Esophagus muscularis mucosa (tissue), 3 donors: Measurements from ENCODE around the gene AGT.

ENCODE experiments used
- CTCF ChIP-seq, 3 experiments: fragments of 200-600 bp in 2 of 3; fragments of 450-650 bp in 1 of 3; sonication (generic) in 2 of 3; IDR thresholded peaks; one replicate each; pipeline ENCODE4 v1.5.1; 2017 to 2019; ENCODE audit warnings: antibody characterized with exemption in 3 of 3, mild to moderate bottlenecking in 2 of 3, moderate library complexity in 1 of 3
- POLR2AphosphoS5 ChIP-seq, 2 donors: sonication (generic); formaldehyde crosslinking; IDR thresholded peaks; one replicate each; pipeline ENCODE4 v1.6.1; 2017; ENCODE audit warnings: antibody characterized with exemption in 2 of 2

- TF ChIP-seq POLR2AphosphoS5 (IDR thresholded peaks at IDR 0.05) (no peak), CTCF (IDR thresholded peaks at IDR 0.05) (no peak)
Observed at GRCh38 chr1:230761443-230762167, 47.7 kb upstream of the AGT start.
